Thyroid gland (tissue), 4 donors: ENCODE measurements around the gene TUBB2B.

Experiments
- CTCF ChIP-seq, 6 experiments: fragments of 200-600 bp in 3 of 6; fragments of 450-650 bp in 3 of 6; sonication (generic) in 3 of 6; IDR thresholded peaks; one replicate each; pipeline ENCODE4 v1.5.1; 2016 to 2019; ENCODE audit warnings: antibody characterized with exemption in 6 of 6, mild to moderate bottlenecking in 2 of 6, inconsistent platforms in 1 of 6, moderate library complexity in 1 of 6
- POLR2A ChIP-seq, 2 donors: fragments of 450-650 bp; IDR thresholded peaks; one replicate each; pipeline ENCODE4 v1.6.1; 2017; ENCODE audit warnings: antibody characterized with exemption in 2 of 2, mild to moderate bottlenecking in 2 of 2, moderate library complexity in 1 of 2

- TF ChIP-seq CTCF (IDR thresholded peaks at IDR 0.05), result no peak
- TF ChIP-seq POLR2A (IDR thresholded peaks at IDR 0.05), result no peak
These were observed 36.9 kb upstream of the TUBB2B start for GRCh38 chr6:3264356-3264755.
